Muscle layer of duodenum (tissue), 2 donors: ENCODE data around the gene FAM184A.

Experiments used
- H3K27ac ChIP-seq: one replicate; pipeline ENCODE4 v1.7.0; 2013; ENCODE audit warnings: mild to moderate bottlenecking, low read length
- H3K27me3 ChIP-seq: one replicate; pipeline ENCODE4 v1.7.0; 2013; ENCODE audit warnings: low read depth, mild to moderate bottlenecking, control low read depth, low read length
- H3K36me3 ChIP-seq, 2 donors: one replicate each; pipeline ENCODE4 v1.7.0; 2013; ENCODE audit warnings: low read length in 2 of 2, control low read depth in 1 of 2, mild to moderate bottlenecking in 1 of 2; ENCODE audit not compliant: insufficient read depth in 2 of 2, control insufficient read depth in 1 of 2
- H3K4me1 ChIP-seq, 2 donors: one replicate each; pipeline ENCODE4 v1.7.0; 2013; ENCODE audit warnings: low read length in 2 of 2, mild to moderate bottlenecking in 2 of 2, control low read depth in 1 of 2, moderate library complexity in 1 of 2; ENCODE audit not compliant: insufficient read depth in 2 of 2, control insufficient read depth in 1 of 2
- H3K4me3 ChIP-seq, 2 donors: one replicate each; pipeline ENCODE4 v1.7.0; 2013; ENCODE audit warnings: low read length in 2 of 2, low read depth in 1 of 2, mild to moderate bottlenecking in 1 of 2
- H3K9me3 ChIP-seq, 2 donors: one replicate each; pipeline ENCODE4 v1.7.0; 2013; ENCODE audit warnings: low read length in 2 of 2, control low read depth in 1 of 2, mild to moderate bottlenecking in 1 of 2; ENCODE audit not compliant: control insufficient read depth in 1 of 2
- donor health status: healthy.

Gene FAM184A

GRCh38 chr6:119096721-119097565, 18.5 kb upstream of the FAM184A start:
- H3K36me3 ChIP-seq: no peaks in the 10 kb centered on the region
- no peaks in the 10 kb centered on the region for H3K9me3 ChIP-seq
- peak overlapping the region; percentile 27 for H3K27ac ChIP-seq
- no peak overlapping the region for H3K4me3 ChIP-seq
- peaks cover 0 to 11% of the 10 kb centered on the region in 2 donors for H3K4me1 ChIP-seq
- H3K27me3 ChIP-seq: no peaks in the 10 kb centered on the region

- no peak overlapping the region for H3K27ac ChIP-seq
- no peaks in the 10 kb centered on the region for H3K4me1 ChIP-seq
- no peaks in the 10 kb centered on the region for H3K27me3 ChIP-seq
- no peak overlapping the region for H3K4me3 ChIP-seq
- no peaks in the 10 kb centered on the region for H3K36me3 ChIP-seq
- H3K9me3 ChIP-seq: no peaks in the 10 kb centered on the region
These were observed 11.8 kb upstream of the FAM184A start for GRCh38 chr6:119090256-119090655.

GRCh38 chr6:119084784-119085183, 6.3 kb upstream of the FAM184A start:
- H3K36me3 ChIP-seq: no peaks in the 10 kb centered on the region
- H3K9me3 ChIP-seq: no peaks in the 10 kb centered on the region
- H3K27ac ChIP-seq: no peak overlapping the region
- H3K4me3 ChIP-seq: no peak overlapping the region
- H3K27me3 ChIP-seq: no peaks in the 10 kb centered on the region
- peaks cover 0 to 1% of the 10 kb centered on the region in 2 donors for H3K4me1 ChIP-seq

GRCh38 chr6:119083007-119083406, 4.5 kb upstream of the FAM184A start:
- Histone ChIP-seq H3K36me3 (no peaks in the 10 kb centered on the region), H3K27ac (no peak overlapping the region), H3K4me1 (peaks cover 0 to 6% of the 10 kb centered on the region in 2 donors)

GRCh38 chr6:119079283-119079809, 882 bp upstream of the FAM184A start:
- H3K9me3 ChIP-seq: no peaks in the 10 kb centered on the region
- peaks cover 0 to 6% of the 10 kb centered on the region in 2 donors for H3K4me1 ChIP-seq
- H3K27me3 ChIP-seq: no peaks in the 10 kb centered on the region
- peak overlapping the region; percentile 83 to 84 for H3K4me3 ChIP-seq
- no peak overlapping the region for H3K27ac ChIP-seq
- no peaks in the 10 kb centered on the region for H3K36me3 ChIP-seq

More at GRCh38 chr6:119083007-119083406, 4.5 kb upstream of the FAM184A start:
- H3K27me3 ChIP-seq: no peaks in the 10 kb centered on the region
- no peak overlapping the region for H3K4me3 ChIP-seq
- no peaks in the 10 kb centered on the region for H3K9me3 ChIP-seq

GRCh38 chr6:119077643-119078375, 655 bp downstream of the FAM184A start:
- Histone ChIP-seq H3K4me1 (peaks cover 0 to 6% of the 10 kb centered on the region in 2 donors), H3K9me3 (no peaks in the 10 kb centered on the region), H3K36me3 (no peaks in the 10 kb centered on the region), H3K27me3 (no peaks in the 10 kb centered on the region), H3K27ac (no peak overlapping the region), H3K4me3 (peak overlapping the region; percentile 45 to 84)

- H3K27me3 ChIP-seq: no peaks in the 10 kb centered on the region
- H3K9me3 ChIP-seq: no peaks in the 10 kb centered on the region
- peaks cover 0 to 6% of the 10 kb centered on the region in 2 donors for H3K4me1 ChIP-seq
- no peaks in the 10 kb centered on the region for H3K36me3 ChIP-seq
- H3K27ac ChIP-seq: no peak overlapping the region
- peak overlapping the region; percentile 45 to 84 for H3K4me3 ChIP-seq
These were observed 1.1 kb downstream of the FAM184A start for GRCh38 chr6:119077391-119077642.

- no peak overlapping the region for H3K27ac ChIP-seq
- peak overlapping the region in 1 of 2 donors; percentile 84 for H3K4me3 ChIP-seq
- no peaks in the 10 kb centered on the region for H3K27me3 ChIP-seq
- H3K4me1 ChIP-seq: peaks cover 0 to 6% of the 10 kb centered on the region in 2 donors
- no peaks in the 10 kb centered on the region for H3K36me3 ChIP-seq
- H3K9me3 ChIP-seq: no peaks in the 10 kb centered on the region
These were observed 1.7 kb downstream of the FAM184A start for GRCh38 chr6:119076576-119077390.

- peaks cover 0 to 6% of the 10 kb centered on the region in 2 donors for H3K4me1 ChIP-seq
- H3K36me3 ChIP-seq: no peaks in the 10 kb centered on the region
- no peaks in the 10 kb centered on the region for H3K9me3 ChIP-seq
- no peak overlapping the region for H3K4me3 ChIP-seq
- no peaks in the 10 kb centered on the region for H3K27me3 ChIP-seq
- H3K27ac ChIP-seq: no peak overlapping the region
These were observed 2.3 kb downstream of the FAM184A start for GRCh38 chr6:119076173-119076572.

- Histone ChIP-seq H3K36me3 (no peaks in the 10 kb centered on the region), H3K4me1 (peaks cover 0 to 6% of the 10 kb centered on the region in 2 donors), H3K27ac (no peak overlapping the region), H3K9me3 (no peaks in the 10 kb centered on the region), H3K27me3 (no peaks in the 10 kb centered on the region), H3K4me3 (no peak overlapping the region)
These were observed 3.1 kb downstream of the FAM184A start for GRCh38 chr6:119075200-119075981.
